Measurements from ENCODE around the gene ASAP2. TPM values are rescaled to one million over a fixed set of nuclear protein-coding genes. Genes with fewer than 3 reads are reported as not detected.
A peak's percentile ranks its signal among the peaks of the same experiment; 100 is the strongest.

ASAP2 gene
- total RNA-seq, 2 donors from 2014 or later: 28.1 to 31.3 TPM

GRCh38 chr2:9206991-9207640 lies 504 bp downstream of the ASAP2 start:
- DNase-seq (ENCODE audit: low spot score): peak; percentile 81
- intact Hi-C loops (cut with DNase I): loop anchor here (5.0 to 10.0 kb wide), 4 partner anchors 40 to 125 kb away; no protein-coding TSS in a partner anchor

- DNase-seq (ENCODE audit: low spot score): peak; percentile 60
- intact Hi-C loops (cut with DNase I): loop anchor here (5.0 to 10.0 kb wide), 4 partner anchors 40 to 125 kb away; no protein-coding TSS in a partner anchor
Observed at GRCh38 chr2:9207641-9208311, 1.2 kb downstream of the ASAP2 start.

- intact Hi-C loops (cut with DNase I): loop anchor here (5.0 to 10.0 kb wide), 4 partner anchors 38 to 123 kb away; no protein-coding TSS in a partner anchor
Observed at GRCh38 chr2:9208875-9209274, 2.3 kb downstream of the ASAP2 start.

GRCh38 chr2:9210030-9210429 lies 3.4 kb downstream of the ASAP2 start:
- intact Hi-C loops (cut with DNase I): loop anchor here in 1 of 2 donors (10.0 kb wide), 1 partner anchor 65 kb away; no protein-coding TSS in a partner anchor

More at GRCh38 chr2:9208875-9209274, 2.3 kb downstream of the ASAP2 start:
- no peak for DNase-seq (ENCODE audit: low spot score)

GRCh38 chr2:9211496-9211895 lies 4.9 kb downstream of the ASAP2 start:
- intact Hi-C loops (cut with DNase I): loop anchor here in 1 of 2 donors (10.0 kb wide), 1 partner anchor 63 kb away; no protein-coding TSS in a partner anchor
- peak; percentile 83 for DNase-seq (ENCODE audit: low spot score)

More at GRCh38 chr2:9210030-9210429, 3.4 kb downstream of the ASAP2 start:
- no peak for DNase-seq (ENCODE audit: low spot score)

- peak; percentile 64 for DNase-seq (ENCODE audit: low spot score)
- intact Hi-C loops (cut with DNase I): loop anchor here in 1 of 2 donors (10.0 kb wide), 1 partner anchor 63 kb away; no protein-coding TSS in a partner anchor
Observed at GRCh38 chr2:9212010-9212635, 5.5 kb downstream of the ASAP2 start.

- intact Hi-C loops (cut with DNase I): loop anchor here in 1 of 2 donors (10.0 kb wide), 1 partner anchor 62 kb away; no protein-coding TSS in a partner anchor
- DNase-seq (ENCODE audit: low spot score): peak; percentile 88
Observed at GRCh38 chr2:9212661-9213411, 6.2 kb downstream of the ASAP2 start.

- DNase-seq (ENCODE audit: low spot score): peak; percentile 5
- intact Hi-C loops (cut with DNase I): loop anchor here in 1 of 2 donors (10.0 kb wide), 1 partner anchor 61 kb away; no protein-coding TSS in a partner anchor
Observed at GRCh38 chr2:9213477-9214051, 7.0 kb downstream of the ASAP2 start.

- peak; percentile 2 for DNase-seq (ENCODE audit: low spot score)
- intact Hi-C loops (cut with DNase I): loop anchor here in 1 of 2 donors (10.0 kb wide), 1 partner anchor 60 kb away; no protein-coding TSS in a partner anchor
Observed at GRCh38 chr2:9214873-9215272, 8.3 kb downstream of the ASAP2 start.

- intact Hi-C loops (cut with DNase I): loop anchor here in 1 of 2 donors (10.0 kb wide), 1 partner anchor 59 kb away; no protein-coding TSS in a partner anchor
- peak; percentile 58 for DNase-seq (ENCODE audit: low spot score)
Observed at GRCh38 chr2:9215680-9216079, 9.1 kb downstream of the ASAP2 start.

- intact Hi-C loops (cut with DNase I): loop anchor here in 1 of 2 donors (10.0 kb wide), 1 partner anchor 59 kb away; no protein-coding TSS in a partner anchor
- peak; percentile 24 for DNase-seq (ENCODE audit: low spot score)
Observed at GRCh38 chr2:9216143-9216542, 9.5 kb downstream of the ASAP2 start.

GRCh38 chr2:9217838-9218770 lies 11.5 kb downstream of the ASAP2 start:
- intact Hi-C loops (cut with DNase I): loop anchor here in 1 of 2 donors (10.0 kb wide), 1 partner anchor 57 kb away; no protein-coding TSS in a partner anchor
- DNase-seq (ENCODE audit: low spot score): peak; percentile 54

GRCh38 chr2:9219027-9219445 lies 12.4 kb downstream of the ASAP2 start:
- intact Hi-C loops (cut with DNase I): loop anchor here in 1 of 2 donors (10.0 kb wide), 1 partner anchor 56 kb away; no protein-coding TSS in a partner anchor

GRCh38 chr2:9220201-9220600 lies 13.6 kb downstream of the ASAP2 start:
- no peak for DNase-seq (ENCODE audit: low spot score)
- intact Hi-C loops (cut with DNase I): no loop called here

More at GRCh38 chr2:9219027-9219445, 12.4 kb downstream of the ASAP2 start:
- DNase-seq (ENCODE audit: low spot score): no peak

GRCh38 chr2:9221223-9221622 lies 14.6 kb downstream of the ASAP2 start:
- intact Hi-C loops (cut with DNase I): no loop called here
- DNase-seq (ENCODE audit: low spot score): peak; percentile 63

- intact Hi-C loops (cut with DNase I): no loop called here
Observed at GRCh38 chr2:9222239-9222892, 15.8 kb downstream of the ASAP2 start.

GRCh38 chr2:9222893-9223287 lies 16.3 kb downstream of the ASAP2 start:
- intact Hi-C loops (cut with DNase I): no loop called here
- no peak for DNase-seq (ENCODE audit: low spot score)

More at GRCh38 chr2:9222239-9222892, 15.8 kb downstream of the ASAP2 start:
- peak; percentile 57 for DNase-seq (ENCODE audit: low spot score)

Measured in posterior vena cava (tissue), 2 donors.